Measurements from ENCODE around the gene COMMD7. TPM values are rescaled to one million over a fixed set of nuclear protein-coding genes. Genes with fewer than 3 reads are reported as not detected.
"Not testable (repeated sequence)": the region's sequence is repeated elsewhere in the genome, so short reads cannot be mapped to it uniquely, and the experiment has no call there.

The COMMD7 gene
- total RNA-seq, 1 experiment from 2014 or later = 13.2 TPM

GRCh38 chr20:32767418-32768198 lies 24.3 kb upstream of the COMMD7 start (continued):
- TF ChIP-seq ATF3 (IDR thresholded peaks at IDR 0.05) (no peak), SRF (IDR thresholded peaks at IDR 0.05; ENCODE audit: low read depth) (no peak), SIN3A (IDR thresholded peaks at IDR 0.05; ENCODE audit: low read depth) (no peak), POLR2A (IDR thresholded peaks at IDR 0.05; ENCODE audit: borderline replicate concordance, extremely low read depth, insufficient read depth, insufficient read length) (no peak), POLR2AphosphoS5 (IDR thresholded peaks at IDR 0.05; ENCODE audit: low read depth, low read length) (no peak), ELF1 (IDR thresholded peaks at IDR 0.05; ENCODE audit: borderline replicate concordance, low read depth) (no peak), CTCF (IDR thresholded peaks at IDR 0.05 in 2 of 3, conservative IDR thresholded peaks at IDR 0.05 in 1 of 3; ENCODE audit: borderline replicate concordance in 1 of 3, insufficient read depth in 1 of 3, low read depth in 2 of 3, low read length in 2 of 3) (no peak)

- BruUV-seq (replicated peaks); intact Hi-C loops (cut with micrococcal nuclease); H3K9me2 ChIP-seq (ENCODE audit: insufficient read depth); H3K9me3 ChIP-seq (ENCODE audit: control insufficient read depth in 1 of 2, insufficient read depth in 1 of 2, low read depth in 1 of 2, low read length in 2 of 2); H3K36me3 ChIP-seq (ENCODE audit: control insufficient read depth in 1 of 2, insufficient read depth in 2 of 2, low read length in 2 of 2); H4K20me1 ChIP-seq (ENCODE audit: insufficient read depth); H2AFZ ChIP-seq (ENCODE audit: low read depth, low read length, poor library complexity, severe bottlenecking); ATAC-seq; H3K27me3 ChIP-seq (ENCODE audit: insufficient read depth, low read length): not testable (repeated sequence)
- H3K9ac ChIP-seq (ENCODE audit: low read length) = peak overlapping the region; percentile 95
- peak overlapping the region; percentile 99 for H3K4me2 ChIP-seq (ENCODE audit: low read length)
- POLR2A ChIA-PET = interaction anchor here (0.6 to 1.0 kb wide), 7 partner anchors 10 to 648 kb away, joined by 3 to 7 read pairs (median 4); no protein-coding TSS in a partner anchor
- CTCF ChIA-PET = interaction anchor here (1.1 to 6.7 kb wide), 2 partner anchors 13 to 25 kb away, joined by 4 to 47 read pairs; no protein-coding TSS in a partner anchor
- H3K4me3 ChIP-seq (replicated peaks in 1 of 2; ENCODE audit: low read depth in 1 of 2, low read length in 2 of 2) = peak overlapping the region; percentile 94 to 96
- peaks cover 66% of the 10 kb centered on the region for H3K79me2 ChIP-seq (ENCODE audit: insufficient read depth, low read length)
- H3K27ac ChIP-seq (ENCODE audit: low read depth, low read length) = peak overlapping the region; percentile 83
- DNase-seq (ENCODE audit: low read depth, low spot score) = peak; percentile 51
- H3K4me1 ChIP-seq (ENCODE audit: control insufficient read depth in 1 of 2, insufficient read depth in 2 of 2, low read length in 2 of 2) = peaks cover 47 to 58% of the 10 kb centered on the region in 2 experiments
- RAD21 ChIA-PET (ENCODE audit: low non-redundant PET in 1 of 2, low total read pairs in 2 of 2, uncharacterized antibody in 2 of 2, unreplicated experiment in 2 of 2) = interaction anchor here (0.9 to 1.0 kb wide), 2 partner anchors 13 kb away, joined by 3 read pairs; no protein-coding TSS in a partner anchor
Measured at GRCh38 chr20:32765230-32765875, 22.1 kb upstream of the COMMD7 start.

Measured in HCT116 (cell line).